Ectodermal cell (in vitro differentiated cells): ENCODE data around the gene NBAS.

Experiments used
- H3K27ac ChIP-seq: 2 replicates; pipeline ENCODE4 v1.7.0; 2013; ENCODE audit warnings: mild to moderate bottlenecking, low read depth, low read length; ENCODE audit not compliant: insufficient read depth, poor library complexity, severe bottlenecking
- H3K27me3 ChIP-seq: 2 replicates; pipeline ENCODE4 v1.7.0; 2013; ENCODE audit warnings: mild to moderate bottlenecking, low read length; ENCODE audit not compliant: insufficient read depth, control insufficient read depth, poor library complexity, severe bottlenecking
- H3K36me3 ChIP-seq: one replicate; pipeline ENCODE4 v1.7.0; 2013; ENCODE audit warnings: low read length; ENCODE audit not compliant: control insufficient read depth, insufficient read depth
- H3K4me1 ChIP-seq: one replicate; pipeline ENCODE4 v1.7.0; 2013; ENCODE audit warnings: low read length; ENCODE audit not compliant: control insufficient read depth, insufficient read depth
- H3K4me3 ChIP-seq: 2 replicates; pipeline ENCODE4 v1.7.0; 2013; ENCODE audit warnings: low read depth, low read length, control low read depth; ENCODE audit not compliant: insufficient read depth
- H3K9me3 ChIP-seq: 2 replicates; pipeline ENCODE4 v1.7.0; 2013; ENCODE audit warnings: mild to moderate bottlenecking, low read length, moderate library complexity; ENCODE audit not compliant: control insufficient read depth
- WGBS, 2 experiments: methylation state at CpG; one replicate each; pipeline ENCODE4 v1.1.7; 2013; ENCODE audit warnings: missing lambda C conversion rate in 2 of 2; 5-methylcytosine and 5-hydroxymethylcytosine counted together

The NBAS gene

GRCh38 chr2:15400240-15400826, 160.8 kb downstream of the NBAS start:
- no peaks in the 10 kb centered on the region for H3K36me3 ChIP-seq
- no peaks in the 10 kb centered on the region for H3K27me3 ChIP-seq
- 93 to 95% methylated on average over 3 to 4 of the region's 5 CpGs for WGBS, 2 experiments
- no peaks in the 10 kb centered on the region for H3K4me1 ChIP-seq
- H3K4me3 ChIP-seq, result no peak overlapping the region
- H3K27ac ChIP-seq, result no peak overlapping the region
- H3K9me3 ChIP-seq, result no peaks in the 10 kb centered on the region

GRCh38 chr2:15399241-15399640, 161.9 kb downstream of the NBAS start:
- Histone ChIP-seq H3K4me3 (no peak overlapping the region), H3K9me3 (no peaks in the 10 kb centered on the region), H3K36me3 (no peaks in the 10 kb centered on the region), H3K4me1 (no peaks in the 10 kb centered on the region), H3K27me3 (no peaks in the 10 kb centered on the region), H3K27ac (no peak overlapping the region)
- 93 to 100% methylated on average over 1 of the region's 1 CpG for whole genome bisulfite sequencing, 2 experiments

DNA sequence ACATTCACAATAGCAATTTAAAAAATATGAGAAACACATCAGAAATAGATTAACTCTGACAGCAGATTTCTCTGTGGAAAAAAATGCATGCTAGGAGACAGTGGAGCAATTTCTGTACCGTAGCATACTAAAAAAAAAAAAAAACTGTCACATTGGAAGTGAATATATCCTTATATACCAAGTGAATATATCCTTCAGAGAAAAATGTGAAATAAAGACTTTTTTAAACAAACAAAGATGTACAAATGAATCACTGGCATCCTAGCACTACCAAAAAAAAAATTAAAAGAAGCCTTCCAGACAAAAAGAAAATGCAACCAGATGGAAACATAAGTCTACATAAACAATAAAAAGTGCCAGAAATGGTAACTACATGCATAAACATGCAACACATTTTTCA, 169.4 kb downstream of the NBAS start:
- Histone ChIP-seq H3K9me3 (no peaks in the 10 kb centered on the region), H3K36me3 (no peaks in the 10 kb centered on the region), H3K4me1 (no peaks in the 10 kb centered on the region), H3K27me3 (no peaks in the 10 kb centered on the region), H3K4me3 (no peak overlapping the region), H3K27ac (no peak overlapping the region)
- no CpG with 5 or more reads among the region's 1 CpG for WGBS, 2 experiments

GRCh38 chr2:15389895-15390294, 171.2 kb downstream of the NBAS start:
- whole genome bisulfite sequencing, 2 experiments, result 84 to 94% methylated on average over 3 of the region's 3 CpGs
- Histone ChIP-seq H3K4me1 (no peaks in the 10 kb centered on the region), H3K27me3 (no peaks in the 10 kb centered on the region), H3K36me3 (no peaks in the 10 kb centered on the region), H3K27ac (peak overlapping the region; percentile 28), H3K4me3 (no peak overlapping the region), H3K9me3 (no peaks in the 10 kb centered on the region)

- no peaks in the 10 kb centered on the region for H3K27me3 ChIP-seq
- no peak overlapping the region for H3K27ac ChIP-seq
- H3K4me1 ChIP-seq, result no peaks in the 10 kb centered on the region
- no peak overlapping the region for H3K4me3 ChIP-seq
- H3K36me3 ChIP-seq, result no peaks in the 10 kb centered on the region
- 100% methylated on average over 1 of the region's 1 CpG; no CpG with 5 or more reads in 1 of the 2 experiments for WGBS, 2 experiments
- H3K9me3 ChIP-seq, result no peaks in the 10 kb centered on the region
Observed at GRCh38 chr2:15389326-15389700, 171.8 kb downstream of the NBAS start.

- H3K4me3 ChIP-seq, result no peak overlapping the region
- H3K36me3 ChIP-seq, result no peaks in the 10 kb centered on the region
- no peaks in the 10 kb centered on the region for H3K9me3 ChIP-seq
- no peaks in the 10 kb centered on the region for H3K27me3 ChIP-seq
- no peaks in the 10 kb centered on the region for H3K4me1 ChIP-seq
- WGBS, 2 experiments, result 91 to 98% methylated on average over 3 of the region's 5 CpGs
- no peak overlapping the region for H3K27ac ChIP-seq
Observed at GRCh38 chr2:15388406-15389325, 172.5 kb downstream of the NBAS start.

GRCh38 chr2:15385184-15385583, 175.9 kb downstream of the NBAS start:
- no peaks in the 10 kb centered on the region for H3K36me3 ChIP-seq
- 91% methylated on average over 1 of the region's 1 CpG; no CpG with 5 or more reads in 1 of the 2 experiments for WGBS, 2 experiments
- H3K27ac ChIP-seq, result no peak overlapping the region
- no peaks in the 10 kb centered on the region for H3K4me1 ChIP-seq
- no peak overlapping the region for H3K4me3 ChIP-seq
- H3K27me3 ChIP-seq, result no peaks in the 10 kb centered on the region
- H3K9me3 ChIP-seq, result no peaks in the 10 kb centered on the region

DNA sequence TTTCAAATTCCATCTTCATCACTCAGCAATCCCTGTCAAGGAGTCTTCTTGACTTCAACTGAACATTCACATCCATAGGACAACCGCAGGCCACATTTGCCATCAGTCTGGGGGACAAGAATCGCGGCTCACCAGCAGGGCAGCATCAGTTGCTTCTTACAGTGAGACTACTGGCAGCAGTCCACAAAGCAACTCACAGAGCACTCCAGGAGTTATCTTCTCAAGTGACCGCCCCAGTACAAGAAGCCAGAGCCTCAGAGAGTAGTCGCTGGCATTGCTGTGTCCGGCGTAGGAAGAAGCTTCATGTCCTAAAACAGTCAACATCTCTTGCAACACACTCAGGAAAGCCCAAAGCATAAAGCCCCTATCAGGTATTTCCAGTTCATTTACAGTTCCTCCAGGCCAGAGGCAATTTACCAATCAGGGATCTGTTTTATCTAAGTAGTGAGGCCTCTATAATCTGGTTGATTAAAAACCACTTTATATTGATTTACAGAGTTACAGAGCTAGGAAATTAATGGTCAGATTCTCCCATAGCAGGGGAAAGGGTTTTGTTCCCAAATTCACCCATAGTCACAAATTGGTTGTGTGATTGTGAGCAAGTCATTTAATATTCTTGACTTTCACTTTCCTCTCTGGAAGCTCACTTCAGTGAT, 177.3 kb downstream of the NBAS start:
- WGBS, 2 experiments, result 91 to 95% methylated on average over 7 of the region's 7 CpGs
- no peaks in the 10 kb centered on the region for H3K4me1 ChIP-seq
- no peak overlapping the region for H3K4me3 ChIP-seq
- no peaks in the 10 kb centered on the region for H3K27me3 ChIP-seq
- no peaks in the 10 kb centered on the region for H3K9me3 ChIP-seq
- no peak overlapping the region for H3K27ac ChIP-seq
- no peaks in the 10 kb centered on the region for H3K36me3 ChIP-seq

DNA sequence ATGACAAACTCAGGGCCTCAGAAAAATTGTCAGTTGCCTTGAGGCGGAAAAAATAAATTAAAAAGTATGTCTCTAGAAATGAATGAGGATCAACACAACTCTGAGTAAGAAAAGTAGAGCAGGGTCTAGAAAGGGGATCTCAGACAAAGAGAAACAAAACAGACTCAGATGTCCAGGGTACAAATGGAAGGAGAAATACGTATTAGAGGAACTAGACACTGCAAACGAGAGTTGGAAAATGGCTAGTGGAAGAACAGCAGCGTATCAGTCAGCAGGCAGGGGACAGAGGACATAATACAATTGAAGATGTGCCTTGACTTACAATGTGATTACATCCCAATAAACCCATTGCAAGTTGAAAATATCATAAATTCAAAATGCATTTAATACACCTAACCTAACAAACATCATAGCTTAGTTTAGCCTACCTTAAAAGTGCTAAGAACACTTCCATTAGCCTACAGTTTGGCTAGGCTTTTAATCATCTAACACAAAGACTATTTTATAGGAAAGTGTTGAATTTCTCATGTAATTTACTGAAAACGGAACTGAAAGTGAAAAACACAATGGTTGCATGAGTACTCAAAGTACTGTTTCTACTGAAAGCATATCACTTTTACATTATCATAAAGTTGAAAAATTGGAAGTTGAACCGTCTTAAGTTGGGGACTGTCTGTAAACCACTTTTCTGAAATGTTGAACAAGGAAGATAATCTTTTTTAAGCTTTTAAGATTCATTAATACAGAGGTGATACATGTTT, 182.8 kb downstream of the NBAS start:
- Histone ChIP-seq H3K27me3 (no peaks in the 10 kb centered on the region), H3K27ac (no peak overlapping the region), H3K4me3 (no peak overlapping the region), H3K36me3 (no peaks in the 10 kb centered on the region), H3K9me3 (no peaks in the 10 kb centered on the region), H3K4me1 (no peaks in the 10 kb centered on the region)
- 92 to 93% methylated on average over 4 to 5 of the region's 6 CpGs for WGBS, 2 experiments

GRCh38 chr2:15377202-15377601, 183.9 kb downstream of the NBAS start:
- Histone ChIP-seq H3K4me3 (no peak overlapping the region), H3K9me3 (no peaks in the 10 kb centered on the region), H3K4me1 (no peaks in the 10 kb centered on the region), H3K36me3 (no peaks in the 10 kb centered on the region), H3K27ac (no peak overlapping the region), H3K27me3 (no peaks in the 10 kb centered on the region)
